Body of pancreas (tissue), 4 donors: ENCODE measurements around the gene TBL2. TPM values are rescaled to one million over a fixed set of nuclear protein-coding genes. Genes with fewer than 3 reads are reported as not detected.

Source experiments
- ATAC-seq: fragments of 150-250 bp; one replicate; pipeline ENCODE4 v1.9.1; 2016
- DNase-seq, 4 donors: peaks; one replicate each; pipeline ENCODE4 v3.0.0-alpha.2; 2019
- H3K27ac ChIP-seq, 4 donors: fragments of 200-600 bp; sonication (generic); 1 replicate in 3 of 4; 2 replicates in 1 of 4; pipeline versions ENCODE4 v1.5.1 to v1.6.1; 2016 to 2019; ENCODE audit warnings: mild to moderate bottlenecking in 1 of 4, mixed read lengths in 1 of 4, moderate library complexity in 1 of 4
- H3K27me3 ChIP-seq, 2 donors: fragments of 200-600 bp; sonication (generic); one replicate each; pipeline ENCODE4 v1.6.0; 2016; ENCODE audit warnings: mild to moderate bottlenecking in 1 of 2
- H3K36me3 ChIP-seq, 2 donors: fragments of 200-600 bp; sonication (generic); replicated peaks in 1 of 2; 2 replicates each; pipeline ENCODE4 v1.5.1; 2016; ENCODE audit warnings: low read depth in 2 of 2; ENCODE audit not compliant: insufficient read depth in 1 of 2
- H3K4me1 ChIP-seq: fragments of 200-600 bp; sonication (generic); one replicate; pipeline ENCODE4 v1.6.0; 2016
- H3K4me3 ChIP-seq, 2 donors: fragments of 200-600 bp; sonication (generic); 1 replicate in 1 of 2; 2 replicates in 1 of 2; pipeline ENCODE4 v1.5.1; 2016 to 2019
- H3K9me3 ChIP-seq, 3 donors: fragments of 200-600 bp; sonication (generic); 1 replicate in 2 of 3; 2 replicates in 1 of 3; pipeline ENCODE4 v1.5.1; 2016
- CTCF ChIP-seq, 7 experiments: fragments of 450-650 bp in 4 of 7; fragments of 200-600 bp in 3 of 7; sonication (generic) in 3 of 7; IDR thresholded peaks; one replicate each; pipeline ENCODE4 v1.5.1; 2016 to 2019; ENCODE audit warnings: antibody characterized with exemption in 7 of 7
- POLR2A ChIP-seq, 3 donors: fragments of 450-650 bp; IDR thresholded peaks; one replicate each; pipeline ENCODE4 v1.6.1; 2016; ENCODE audit warnings: antibody characterized with exemption in 3 of 3, mild to moderate bottlenecking in 2 of 3
- WGBS, 2 donors: methylation state at CpG; one replicate each; pipeline ENCODE4 v1.1.5; 2017; 5-methylcytosine and 5-hydroxymethylcytosine counted together
- intact Hi-C: fragments of 100-400 bp; cut with DNase I; formaldehyde crosslinking; loops from one replicate; pipeline ENCODE4 v1.15.1; 2023
- total RNA-seq, 2 donors: library from RNA; depleted of rRNA; stranded (reverse); fragments of >200 nt; gene quantifications; one replicate each; pipeline ENCODE4 v1.1.0, GENCODE V29; 2016

Gene TBL2
- total RNA-seq, 2 donors from 2014 or later: 25.9 to 30.7 TPM

GRCh38 chr7:73560109-73560835 is 18.1 kb downstream of the TBL2 start:
- TF ChIP-seq POLR2A (IDR thresholded peaks at IDR 0.05) (no peak), CTCF (IDR thresholded peaks at IDR 0.05) (no peak)
- H3K4me3 ChIP-seq: no peak overlapping the region
- ATAC-seq (no peak), DNase-seq (no peak)
- H3K27ac ChIP-seq: no peak overlapping the region
- intact Hi-C loops: no loop called here
- no peaks in the 10 kb centered on the region for H3K27me3 ChIP-seq
- no peaks in the 10 kb centered on the region for H3K9me3 ChIP-seq
- WGBS, 2 donors: 48 to 50% methylated on average over 11 of the region's 11 CpGs
- no peaks in the 10 kb centered on the region for H3K36me3 ChIP-seq
- peaks cover 21% of the 10 kb centered on the region for H3K4me1 ChIP-seq

GRCh38 chr7:73557397-73558257 is 20.8 kb downstream of the TBL2 start, which contains the start of gene BCL7B:
TSS of gene BCL7B (minus strand) at chr7:73557690. CDS start at chr7:73557578, 112 bp downstream.
- Histone ChIP-seq H3K4me3 (peak within 1 kb of the TSS; percentile 42 to 84), H3K27ac (peak within 1 kb of the TSS; percentile 98 to 100 (median 99)), H3K27me3 (no peaks in the 10 kb centered on the region), H3K36me3 (no peaks in the 10 kb centered on the region), H3K4me1 (peaks cover 27% of the 10 kb centered on the region), H3K9me3 (no peaks in the 10 kb centered on the region)
- ATAC-seq: peak; percentile 74
- intact Hi-C loops: no loop called here
- DNase-seq: peak; percentile 72 to 79 (median 72)
- WGBS, 2 donors: 5 to 36% methylated on average over 8 to 64 of the region's 83 CpGs
- TF ChIP-seq CTCF (IDR thresholded peaks at IDR 0.05) (no peak), POLR2A (IDR thresholded peaks at IDR 0.05) (peak; percentile 40 to 72 (median 68))

GRCh38 chr7:73557108-73557396 is 21.3 kb downstream of the TBL2 start:
- H3K4me3 ChIP-seq: peak overlapping the region; percentile 42 to 84
- H3K27ac ChIP-seq: peak overlapping the region; percentile 98 to 100 (median 99)
- DNase-seq: peak; percentile 94 to 96 (median 96)
- H3K4me1 ChIP-seq: peaks cover 27% of the 10 kb centered on the region
- H3K9me3 ChIP-seq: no peaks in the 10 kb centered on the region
- no peaks in the 10 kb centered on the region for H3K36me3 ChIP-seq
- WGBS, 2 donors: 1% methylated on average over 26 of the region's 36 CpGs; no CpG with 5 or more reads in 1 of the 2 donors
- intact Hi-C loops: no loop called here
- peak; percentile 96 for ATAC-seq
- no peaks in the 10 kb centered on the region for H3K27me3 ChIP-seq
- TF ChIP-seq POLR2A (IDR thresholded peaks at IDR 0.05): peak in 1 of 3 donors; percentile 42
- TF ChIP-seq CTCF (IDR thresholded peaks at IDR 0.05): no peak

- ATAC-seq: no peak
Measured at GRCh38 chr7:73556208-73557107, 21.9 kb downstream of the TBL2 start.

More at GRCh38 chr7:73556208-73557107, 21.9 kb downstream of the TBL2 start:
- intact Hi-C loops: no loop called here
- no peaks in the 10 kb centered on the region for H3K9me3 ChIP-seq
- peak overlapping the region; percentile 38 to 42 for H3K4me3 ChIP-seq
- TF ChIP-seq CTCF (IDR thresholded peaks at IDR 0.05) (peak in 1 of 7 experiments; percentile 5), POLR2A (IDR thresholded peaks at IDR 0.05) (peak in 2 of 3 donors; percentile 59 to 65)
- peaks cover under 1 to 4% of the 10 kb centered on the region in 2 donors for H3K36me3 ChIP-seq
- DNase-seq: no peak
- peak overlapping the region; percentile 78 to 100 (median 98) for H3K27ac ChIP-seq
- H3K27me3 ChIP-seq: no peaks in the 10 kb centered on the region
- 6 to 8% methylated on average over 25 to 27 of the region's 28 CpGs for WGBS, 2 donors
- peaks cover 27% of the 10 kb centered on the region for H3K4me1 ChIP-seq
